ENCODE data around the gene PAK2.
"Not testable (repeated sequence)": the region's sequence is repeated elsewhere in the genome, so short reads cannot be mapped to it uniquely, and the experiment has no call there.

PAK2 gene

GRCh38 chr3:196739671-196740480 lies at the start of gene PAK2:
PAK2 (plus strand) TSS chr3:196739857; CDS start chr3:196782647, 42,790 bp downstream.
- peak; percentile 18 to 68 for DNase-seq

- no peak for DNase-seq
These were observed 49.6 kb upstream of the PAK2 start for GRCh38 chr3:196689941-196690660.

- DNase-seq: no peak
These were observed 48.3 kb upstream of the PAK2 start for GRCh38 chr3:196691386-196691785.

- no peak for DNase-seq
These were observed 45.4 kb upstream of the PAK2 start for GRCh38 chr3:196694202-196694638.

GRCh38 chr3:196694941-196695848 lies 44.5 kb upstream of the PAK2 start:
- DNase-seq: no peak

- no peak for DNase-seq
These were observed 43.8 kb upstream of the PAK2 start for GRCh38 chr3:196695849-196696226.

- no peak for DNase-seq
These were observed 42.4 kb upstream of the PAK2 start for GRCh38 chr3:196697270-196697669.

GRCh38 chr3:196699749-196700148 lies 39.9 kb upstream of the PAK2 start:
- no peak for DNase-seq

- no peak for DNase-seq
These were observed 38.9 kb upstream of the PAK2 start for GRCh38 chr3:196700801-196701200.

GRCh38 chr3:196706327-196706726 lies 33.3 kb upstream of the PAK2 start:
- no peak for DNase-seq

GRCh38 chr3:196706731-196707130 lies 32.9 kb upstream of the PAK2 start:
- no peak for DNase-seq

- DNase-seq: no peak
These were observed 32.1 kb upstream of the PAK2 start for GRCh38 chr3:196707566-196707965.

- DNase-seq: no peak
These were observed 31.2 kb upstream of the PAK2 start for GRCh38 chr3:196708467-196708866.

GRCh38 chr3:196711838-196712513 lies 27.7 kb upstream of the PAK2 start, which contains the start of the genes CEP19 and PIGX:
CEP19 (minus strand) TSS chr3:196712250; CDS start chr3:196708657, 3,593 bp downstream.
PIGX (plus strand) TSS chr3:196712377.
- peak in 1 of 2 experiments; percentile 44 for DNase-seq

GRCh38 chr3:196712514-196713413 lies 26.9 kb upstream of the PAK2 start:
- DNase-seq: peak in 1 of 2 experiments; percentile 10

GRCh38 chr3:196717162-196717561 lies 22.5 kb upstream of the PAK2 start:
- DNase-seq: not testable (repeated sequence)

- DNase-seq: no peak
These were observed 18.6 kb upstream of the PAK2 start for GRCh38 chr3:196721097-196721496.

GRCh38 chr3:196726788-196727675 lies 12.6 kb upstream of the PAK2 start:
- DNase-seq: no peak

- DNase-seq: no peak
These were observed 3.9 kb upstream of the PAK2 start for GRCh38 chr3:196735751-196736150.
